ENCODE measurements around the gene CIB1.
"Not testable (repeated sequence)": the region's sequence is repeated elsewhere in the genome, so short reads cannot be mapped to it uniquely, and the experiment has no call there.

Gene CIB1
- total RNA-seq: 31.7 to 79.3 (median 57.9) reads per million in 18 experiments

GRCh38 chr15:90233387-90234095, at the start of gene CIB1:
TSS of gene CIB1 (minus strand) at chr15:90233941. CDS start at chr15:90233885, 56 bp downstream.
- DNase-seq: peak; percentile 99

DNA sequence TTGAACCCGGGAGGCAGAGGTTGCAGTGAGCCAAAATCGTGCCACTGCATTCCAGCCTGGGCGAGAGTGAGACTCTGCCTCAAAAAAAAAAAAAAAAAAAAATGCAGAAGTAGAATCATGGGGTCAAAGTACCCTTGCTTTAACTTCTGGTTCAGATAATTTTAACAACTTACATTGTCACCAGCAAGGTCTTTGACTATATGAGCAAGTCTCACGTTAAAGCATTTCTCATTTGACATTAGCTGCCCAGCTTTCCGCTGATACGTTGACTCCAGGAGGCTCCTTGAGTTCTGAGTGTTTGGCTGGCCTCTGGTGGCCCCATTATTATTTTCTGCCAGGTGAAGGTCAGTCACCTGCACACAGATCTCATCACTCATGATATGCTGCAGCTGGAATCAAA, 47.9 kb upstream of the CIB1 start:
- peak; percentile 33 to 54 for DNase-seq

DNA sequence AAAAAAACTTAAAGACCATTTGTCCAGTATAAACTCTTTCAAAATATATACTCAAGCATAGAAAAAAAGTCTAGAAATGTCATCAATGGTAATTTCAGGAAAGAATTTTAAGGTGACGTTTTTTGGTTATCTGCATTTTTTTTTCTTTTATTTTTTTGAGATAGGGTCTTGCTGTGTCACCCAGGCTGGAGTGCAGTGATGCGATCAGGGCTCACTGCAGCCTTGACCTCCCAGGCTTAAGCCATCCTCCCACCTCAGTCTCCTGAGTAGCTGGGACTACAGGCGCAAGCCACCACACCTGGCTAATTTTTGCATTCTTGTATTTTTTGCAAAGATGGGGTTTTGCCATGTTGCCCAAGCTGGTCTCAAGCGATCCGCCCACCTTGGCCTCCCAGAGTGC, 47.0 kb upstream of the CIB1 start:
- DNase-seq: not testable (repeated sequence)

GRCh38 chr15:90278467-90278866, 44.7 kb upstream of the CIB1 start:
- DNase-seq: not testable (repeated sequence)

- no peak for DNase-seq
These were observed 37.9 kb upstream of the CIB1 start for GRCh38 chr15:90271459-90272166.

GRCh38 chr15:90270502-90271150, 36.9 kb upstream of the CIB1 start:
- no peak for DNase-seq

GRCh38 chr15:90268415-90268814, 34.7 kb upstream of the CIB1 start:
- no peak for DNase-seq

DNA sequence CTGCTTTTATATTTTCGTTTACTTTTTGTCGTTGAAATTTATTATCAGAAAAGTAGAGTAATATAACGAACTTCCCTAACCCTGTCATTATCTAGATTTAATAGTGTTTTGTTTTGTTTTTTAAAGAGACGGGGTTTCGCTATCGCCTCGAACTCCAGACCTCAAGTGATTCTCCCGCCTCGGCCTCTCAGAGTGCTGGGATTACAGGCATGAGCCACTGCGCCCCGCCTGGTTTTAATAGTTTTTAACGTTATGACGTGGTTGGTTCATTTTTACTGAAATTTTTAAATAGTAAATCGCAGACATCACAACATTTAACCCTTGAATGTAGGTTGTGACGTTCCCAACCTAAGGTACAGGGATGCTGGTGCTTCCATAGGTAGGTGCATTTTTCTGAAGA, 32.7 kb upstream of the CIB1 start:
- no peak for DNase-seq

DNA sequence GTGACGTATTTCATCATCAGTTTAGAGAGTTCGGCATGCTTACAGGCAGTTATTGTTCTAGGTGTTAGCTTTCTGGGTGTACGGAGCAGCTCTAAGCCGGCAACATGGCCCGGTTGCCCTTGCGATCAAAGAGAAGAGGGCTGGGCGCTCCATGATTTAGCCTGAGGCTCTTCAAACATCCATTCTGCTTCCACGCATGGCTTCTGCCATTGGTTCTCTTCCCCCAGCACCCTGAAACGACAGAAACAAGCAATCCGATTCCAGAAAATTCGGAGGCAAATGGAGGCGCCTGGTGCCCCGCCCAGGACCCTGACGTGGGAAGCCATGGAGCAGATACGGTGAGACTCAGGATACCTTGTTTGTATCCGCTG, 32.3 kb upstream of the CIB1 start:
- DNase-seq: peak; percentile 18 to 29

DNA sequence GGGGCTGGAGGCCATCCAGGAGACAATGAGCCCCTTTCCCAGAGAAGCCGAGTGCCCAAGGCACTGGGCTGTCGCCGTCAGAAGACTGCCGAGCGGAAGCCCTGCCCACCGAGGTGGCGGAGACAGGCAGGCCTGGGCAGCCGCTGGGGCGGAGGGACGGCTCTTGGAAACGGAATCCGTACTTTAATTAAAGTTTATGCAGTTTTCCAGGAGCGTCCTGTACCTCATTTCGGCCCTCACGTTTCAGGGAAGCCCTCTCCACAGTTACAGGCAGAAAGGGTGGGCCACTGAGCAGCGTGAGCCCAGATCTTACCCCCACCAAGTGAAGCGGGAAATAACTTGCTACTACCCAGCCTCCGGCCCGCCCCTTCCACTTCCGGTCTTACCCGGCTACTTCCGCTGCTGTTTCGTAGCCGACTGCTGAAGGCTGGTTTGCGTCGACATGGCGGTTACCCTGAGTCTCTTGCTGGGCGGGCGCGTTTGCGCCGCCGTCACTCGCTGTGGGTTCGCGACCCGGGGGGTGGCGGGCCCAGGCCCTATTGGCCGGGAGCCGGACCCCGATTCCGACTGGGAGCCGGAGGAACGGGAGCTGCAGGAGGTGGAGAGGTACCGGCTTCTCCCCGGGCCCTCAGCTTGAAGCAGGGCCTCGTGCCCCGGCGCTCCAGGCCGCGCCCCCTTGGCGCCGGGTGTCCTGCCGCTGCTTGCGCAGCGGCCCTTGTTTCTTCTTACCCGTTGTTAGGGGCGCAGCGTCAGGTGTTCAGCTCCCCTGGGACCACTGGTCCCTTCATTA, 31.7 kb upstream of the CIB1 start, which contains the start of gene NGRN:
Gene NGRN (plus strand): TSS at position 402 of the 790 bp plus-strand sequence. CDS start 41 bp downstream, at position 443.
- DNase-seq: peak; percentile 93

DNA sequence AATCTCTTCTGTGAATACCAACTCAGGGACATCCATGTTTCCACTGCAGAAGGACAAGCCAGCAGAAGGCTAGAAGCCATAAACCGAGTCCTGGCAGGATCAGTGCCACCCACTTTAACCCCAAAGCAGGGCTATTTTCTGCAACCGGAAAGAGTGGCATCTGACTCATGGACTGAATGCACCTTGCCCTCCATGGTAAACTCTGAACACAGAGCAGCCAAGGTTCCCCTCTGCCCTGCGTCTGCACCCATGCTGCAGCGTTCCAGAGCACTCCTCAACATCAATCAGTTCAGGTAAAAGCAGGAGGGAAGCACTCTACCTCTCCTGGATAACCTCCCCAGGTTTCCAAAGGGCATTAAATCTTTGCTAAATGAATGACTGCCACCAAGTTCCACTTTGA, 30.9 kb upstream of the CIB1 start:
- peak; percentile 63 to 70 for DNase-seq

GRCh38 chr15:90262426-90262825, 28.7 kb upstream of the CIB1 start:
- DNase-seq: no peak

DNA sequence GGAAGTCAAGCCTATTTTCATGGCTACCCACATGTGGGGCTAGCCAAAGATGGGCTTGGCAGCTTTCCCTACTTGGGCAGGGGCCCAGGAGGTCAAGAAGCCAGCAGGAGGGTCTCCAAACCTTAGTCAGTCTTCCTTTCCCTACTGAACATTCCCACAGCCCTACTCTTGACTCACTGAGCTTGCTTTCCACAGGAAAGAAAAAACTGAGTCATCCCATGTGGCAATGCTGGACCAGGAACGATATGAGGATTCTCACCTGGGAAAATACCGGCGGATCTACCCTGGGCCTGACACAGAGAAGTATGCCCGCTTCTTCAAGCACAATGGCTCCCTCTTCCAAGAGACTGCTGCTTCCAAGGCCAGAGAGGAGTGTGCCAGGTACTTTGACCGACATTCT, 28.1 kb upstream of the CIB1 start:
- DNase-seq: no peak

- not testable (repeated sequence) for DNase-seq
These were observed 27.0 kb upstream of the CIB1 start for GRCh38 chr15:90260731-90261130.

DNA sequence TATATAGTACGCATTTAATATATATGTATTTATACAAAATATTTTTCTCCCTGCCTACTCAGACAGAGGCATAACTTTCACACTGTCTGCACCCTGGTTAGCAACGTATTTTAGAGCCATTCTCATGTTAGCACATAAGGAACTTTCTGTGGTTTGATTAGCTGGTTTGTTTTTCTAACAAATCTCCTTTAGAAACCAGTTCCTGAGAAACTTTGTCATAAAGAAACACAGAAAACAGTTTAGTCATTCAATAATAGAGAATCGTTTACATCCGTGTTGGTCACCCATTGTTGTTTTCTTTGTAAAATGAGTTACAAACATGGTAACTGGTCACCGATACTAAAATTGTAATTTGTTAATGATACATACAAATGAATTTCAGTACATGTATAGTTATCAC, 25.8 kb upstream of the CIB1 start:
- DNase-seq: no peak

GRCh38 chr15:90257776-90258175, 24.0 kb upstream of the CIB1 start:
- DNase-seq: no peak

DNA sequence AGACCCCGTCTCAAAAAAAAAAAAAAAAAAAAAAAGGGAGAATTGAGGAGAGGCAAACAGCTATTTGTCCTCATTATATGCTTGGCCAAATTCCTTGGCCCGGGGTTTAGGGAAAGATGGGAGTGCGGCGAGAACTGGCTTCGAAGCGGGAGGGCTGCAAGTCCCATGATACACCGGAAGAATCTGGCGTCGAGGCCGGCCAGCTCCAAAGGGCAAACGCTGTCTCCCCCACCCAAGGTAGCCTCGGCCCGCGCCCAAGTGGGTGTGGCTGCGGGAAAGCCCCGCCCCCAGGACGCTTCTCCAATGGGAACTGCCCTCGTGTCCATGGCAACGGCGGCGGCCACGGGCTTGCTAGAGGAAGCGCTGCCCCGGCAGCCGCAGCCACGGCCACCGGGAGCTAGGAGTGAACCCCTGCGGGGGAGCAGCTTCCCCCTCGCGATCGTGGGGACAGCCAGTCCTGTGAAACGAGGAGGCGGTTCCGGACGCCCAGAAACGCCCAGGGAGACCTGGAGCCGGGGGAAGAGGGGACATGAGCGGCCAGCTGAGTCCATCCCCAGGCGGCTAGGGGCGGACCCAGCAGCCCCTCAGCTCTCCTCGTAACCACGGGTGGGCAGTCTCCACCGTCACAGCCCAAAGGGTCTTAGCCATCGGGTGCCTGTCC, 15.6 kb upstream of the CIB1 start, which contains the start of gene TTLL13:
Gene TTLL13 (plus strand): TSS at position 354 of the 661 bp plus-strand sequence. CDS start 1,075 bp downstream, outside the sequence.
- peak; percentile 80 to 92 for DNase-seq

- no peak for DNase-seq
These were observed 15.1 kb upstream of the CIB1 start for GRCh38 chr15:90248789-90249202.

GRCh38 chr15:90243943-90244639, 10.3 kb upstream of the CIB1 start:
- no peak for DNase-seq

GRCh38 chr15:90241343-90242192, 7.8 kb upstream of the CIB1 start:
- no peak for DNase-seq

Data from inflammatory macrophage (primary cell).